Vagina (tissue), 2 donors: ENCODE data around the gene MRC1.

Source experiments
- CTCF ChIP-seq, 3 experiments: fragments of 450-650 bp in 2 of 3; fragments of 200-600 bp in 1 of 3; sonication (generic) in 1 of 3; IDR thresholded peaks; one replicate each; pipeline ENCODE4 v1.5.1; 2017 to 2019; ENCODE audit warnings: antibody characterized with exemption in 3 of 3, mild to moderate bottlenecking in 2 of 3, moderate library complexity in 2 of 3
- POLR2A ChIP-seq, 2 donors: fragments of 450-650 bp; IDR thresholded peaks; one replicate each; pipeline ENCODE4 v1.6.1; 2017; ENCODE audit warnings: antibody characterized with exemption in 2 of 2, mild to moderate bottlenecking in 2 of 2, moderate library complexity in 2 of 2

- TF ChIP-seq CTCF (IDR thresholded peaks at IDR 0.05) = no peak
- no peak for TF ChIP-seq POLR2A (IDR thresholded peaks at IDR 0.05)
These were observed 19.8 kb upstream of the MRC1 start for GRCh38 chr10:17789396-17789795.
